GM18909 (cell line): Measurements from ENCODE around the gene MAGEB17.

Experiments
- ATAC-seq: cut with Tn5 transposase; IDR thresholded peaks from one replicate; pipeline ENCODE4 v1.9.1; 2021; ENCODE audit warnings: mild to moderate bottlenecking; ENCODE audit not compliant: unreplicated experiment, poor library complexity

The MAGEB17 gene

DNA sequence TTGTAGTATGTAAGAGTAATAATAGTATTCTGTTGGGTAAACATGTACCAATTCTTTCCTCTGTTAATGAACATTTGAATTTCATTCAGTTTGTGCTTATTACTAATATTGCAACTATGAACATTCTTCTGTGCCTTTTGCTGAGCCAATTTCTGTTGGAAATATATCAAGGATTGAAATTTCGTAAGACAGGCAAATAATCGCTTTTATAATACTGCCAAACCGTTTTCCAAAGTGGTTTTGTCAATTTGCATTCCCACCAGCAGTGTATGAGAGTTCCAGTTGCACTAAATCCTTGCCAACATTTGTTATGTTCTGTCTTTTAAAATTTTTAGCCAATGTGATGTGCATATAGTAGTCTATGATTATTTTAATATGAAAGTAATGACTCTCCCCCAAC is 38.6 kb downstream of the MAGEB17 start:
- ATAC-seq: no peak

DNA sequence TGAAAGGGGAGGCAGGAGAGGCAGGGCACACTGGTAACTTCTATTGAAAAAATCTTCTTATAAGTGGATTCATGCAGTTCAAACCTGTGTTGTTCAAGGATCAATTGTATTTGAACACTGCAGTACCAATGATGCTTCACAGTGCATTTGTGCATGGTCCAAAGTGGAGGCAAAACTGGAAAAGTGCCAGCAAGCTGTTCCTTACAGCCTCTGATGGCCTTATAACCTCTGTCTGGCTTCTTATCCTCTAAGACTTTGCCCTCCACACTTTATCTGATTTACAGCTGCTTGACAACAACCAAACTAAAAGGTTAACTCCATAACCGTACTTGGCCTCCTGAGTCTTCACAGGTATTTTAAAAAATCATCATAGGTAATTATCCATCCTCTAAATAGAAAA is 40.4 kb downstream of the MAGEB17 start:
- ATAC-seq: no peak

DNA sequence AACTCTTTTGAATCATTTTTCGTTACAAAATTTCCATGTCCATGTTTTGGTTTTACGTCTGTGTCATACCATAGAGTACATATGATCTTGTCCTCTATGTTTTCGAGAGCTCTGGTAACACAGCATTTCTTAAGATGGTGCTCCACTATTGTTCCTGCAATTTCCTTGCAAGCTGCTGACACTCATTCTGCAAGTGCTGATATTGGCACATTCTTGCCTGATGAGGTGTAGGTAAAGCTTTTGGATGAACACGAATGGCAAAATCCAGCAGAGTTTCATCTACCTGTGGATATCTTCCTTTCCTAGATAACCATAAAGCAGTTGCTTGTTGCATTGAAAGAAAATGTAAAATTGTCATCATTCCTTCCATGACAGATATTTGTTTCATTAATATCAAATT is 41.3 kb downstream of the MAGEB17 start:
- ATAC-seq: no peak

DNA sequence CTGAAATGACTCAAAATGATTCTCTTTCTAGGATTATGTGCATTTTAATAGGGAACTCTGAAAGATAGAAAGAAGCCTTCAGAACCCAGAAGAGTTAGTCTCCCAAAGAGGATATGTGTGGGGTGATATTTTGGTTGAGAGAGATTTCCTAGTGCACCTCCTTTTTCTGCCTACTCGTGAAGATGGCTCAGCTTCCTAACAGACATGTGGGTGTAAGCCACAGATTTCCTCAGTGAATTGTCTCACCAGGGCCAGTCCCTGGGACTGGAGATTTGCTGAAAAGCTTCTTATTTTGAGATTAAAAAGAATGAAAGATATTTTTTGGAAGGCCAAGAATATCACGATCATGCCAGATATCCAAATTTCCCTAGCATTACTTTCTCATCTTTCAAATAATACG is 42.8 kb downstream of the MAGEB17 start:
- ATAC-seq: no peak

DNA sequence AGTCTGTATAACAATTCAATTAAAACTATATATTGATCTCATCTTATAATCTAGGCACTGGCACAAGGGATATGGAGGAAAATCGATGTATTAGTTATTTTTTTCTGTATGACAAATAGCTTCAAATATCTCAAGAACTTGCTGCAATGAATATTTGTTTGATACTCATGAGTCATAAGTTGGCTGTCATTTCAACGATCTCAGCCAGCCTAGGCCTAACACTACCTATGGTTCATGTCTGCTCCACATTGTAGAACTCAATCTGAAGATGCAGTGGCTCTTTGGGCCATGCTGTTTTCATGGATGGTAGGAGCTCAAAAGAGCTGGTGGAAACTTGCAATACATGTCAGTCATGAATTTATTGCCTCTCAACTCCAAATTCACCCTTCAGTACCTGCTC is 44.7 kb downstream of the MAGEB17 start:
- ATAC-seq: no peak

DNA sequence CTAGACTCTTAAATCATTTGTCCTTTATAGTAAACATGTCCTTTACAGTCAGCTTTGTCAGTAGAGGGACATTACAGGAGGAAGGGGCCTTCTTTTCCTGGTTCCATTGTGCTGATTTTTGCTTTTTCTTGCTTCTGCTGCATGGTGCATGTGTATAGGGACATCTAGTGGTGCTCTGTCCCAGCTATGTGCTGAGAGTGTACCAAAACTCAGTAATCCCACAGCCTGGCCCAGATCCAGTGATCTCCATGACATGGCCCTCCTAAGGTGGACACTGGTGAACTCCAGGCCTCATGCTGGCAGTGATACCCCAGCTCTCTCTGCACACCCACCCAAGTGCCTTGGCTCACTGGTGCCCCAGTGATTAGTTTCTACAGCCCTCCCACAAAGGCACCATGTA is 45.2 kb downstream of the MAGEB17 start:
- no peak for ATAC-seq

DNA sequence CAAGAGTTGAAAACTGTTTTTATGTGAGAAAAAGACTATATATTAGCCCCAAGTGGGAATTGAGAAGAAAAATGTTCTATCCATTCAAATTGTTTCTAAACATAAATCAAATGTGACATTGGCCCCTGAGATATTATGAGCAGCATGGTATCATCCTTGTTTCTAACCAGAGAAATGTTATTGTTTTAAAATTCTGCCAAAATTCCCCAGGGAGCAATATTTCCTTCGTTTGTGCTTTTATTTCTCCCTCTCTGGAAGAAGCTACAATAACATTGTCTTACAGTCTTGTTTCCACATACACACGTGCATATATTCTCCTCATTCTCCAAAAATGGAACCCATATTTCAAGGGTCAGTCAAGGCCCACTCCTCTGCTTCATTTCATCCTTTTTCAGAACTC is 46.7 kb downstream of the MAGEB17 start:
- no peak for ATAC-seq

DNA sequence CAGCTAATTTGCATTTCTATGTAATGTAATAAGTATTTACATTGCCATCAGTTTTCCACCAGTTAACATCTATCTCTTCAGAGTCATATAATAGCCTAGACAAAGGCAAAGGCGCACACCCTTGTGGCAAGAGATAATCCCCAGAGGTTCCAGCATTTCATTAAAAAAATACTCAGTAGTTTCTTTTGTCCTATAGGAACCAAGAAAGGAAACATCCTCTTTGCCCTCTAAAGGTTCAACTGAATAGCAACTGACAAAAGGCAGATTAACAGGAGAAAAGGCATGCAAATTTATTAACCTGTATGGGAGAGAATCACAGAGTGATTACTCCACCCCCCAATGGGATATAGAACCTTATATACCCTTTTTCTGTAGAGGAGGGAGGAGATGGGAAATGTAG is 48.4 kb downstream of the MAGEB17 start:
- ATAC-seq: no peak
